GM18951 (cell line): Measurements from ENCODE around the gene NOC4L.

ENCODE experiments used
- POLR2A ChIP-seq: IDR thresholded peaks from 4 replicates; pipeline ENCODE4 v1.6.1; 2011; ENCODE audit warnings: mild to moderate bottlenecking; ENCODE audit not compliant: insufficient read length, insufficient read depth; ENCODE audit errors: extremely low read depth
- in situ Hi-C: fragments of 300-500 bp; cut with MboI; formaldehyde crosslinking; loops from one replicate; pipeline ENCODE4 v1.12.0; 2022; ENCODE audit warnings: low sequenced_read_pairs, mixed read lengths, inconsistent platforms; ENCODE audit not compliant: unreplicated experiment

The NOC4L gene

DNA sequence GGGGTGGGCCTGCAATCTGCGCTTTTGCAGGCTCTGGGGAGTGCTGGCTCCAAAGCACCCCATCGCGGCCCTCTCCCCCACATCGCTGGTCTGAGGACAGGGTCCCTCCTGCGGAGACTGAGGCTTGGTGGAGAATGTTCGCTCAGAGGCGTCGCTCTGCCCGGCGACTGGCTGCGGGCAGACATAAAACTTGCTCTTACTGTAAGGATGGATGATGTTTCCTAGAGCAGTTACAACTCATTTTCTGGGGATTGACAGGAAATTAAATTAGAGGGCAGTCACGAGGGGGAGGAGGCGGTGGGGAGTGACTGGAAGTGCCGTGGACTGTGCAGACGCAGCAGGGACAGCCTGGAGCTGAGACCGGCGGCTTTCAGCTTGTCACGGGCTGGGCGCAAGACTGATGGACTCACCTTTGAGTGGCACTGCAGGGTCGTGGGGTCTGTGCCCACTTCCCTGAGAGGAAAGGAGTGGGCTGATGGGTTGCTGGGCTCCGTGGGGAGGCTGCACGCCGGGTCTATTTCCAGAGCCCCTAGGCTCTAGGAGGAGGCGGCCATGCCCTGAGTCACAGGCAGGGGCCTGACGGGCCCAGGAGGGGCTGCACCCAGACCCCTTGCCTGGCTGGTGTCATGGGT lies 32.8 kb downstream of the NOC4L start:
- in situ Hi-C loops: no loop called here
- TF ChIP-seq POLR2A: no peak

DNA sequence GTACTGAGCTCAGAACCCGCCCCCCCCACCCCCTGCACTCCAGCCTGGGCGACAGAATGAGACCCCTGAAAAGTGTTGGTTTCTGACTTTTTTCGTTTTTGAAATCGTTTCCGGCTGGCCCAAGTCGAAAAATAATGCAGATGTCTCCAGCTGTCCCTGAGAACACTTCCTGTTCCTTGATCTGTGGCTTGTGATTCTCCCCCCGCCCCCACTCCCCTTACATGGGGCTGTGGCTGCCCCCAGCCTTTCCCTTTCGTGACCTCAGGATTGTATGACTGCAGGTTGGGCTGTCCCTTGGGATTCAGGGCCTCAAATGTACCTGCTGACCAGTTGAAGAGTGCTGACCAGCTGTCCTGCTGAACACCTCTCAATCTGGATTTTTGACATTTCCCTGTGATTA lies 34.1 kb downstream of the NOC4L start:
- TF ChIP-seq POLR2A: no peak
- in situ Hi-C loops: no loop called here

DNA sequence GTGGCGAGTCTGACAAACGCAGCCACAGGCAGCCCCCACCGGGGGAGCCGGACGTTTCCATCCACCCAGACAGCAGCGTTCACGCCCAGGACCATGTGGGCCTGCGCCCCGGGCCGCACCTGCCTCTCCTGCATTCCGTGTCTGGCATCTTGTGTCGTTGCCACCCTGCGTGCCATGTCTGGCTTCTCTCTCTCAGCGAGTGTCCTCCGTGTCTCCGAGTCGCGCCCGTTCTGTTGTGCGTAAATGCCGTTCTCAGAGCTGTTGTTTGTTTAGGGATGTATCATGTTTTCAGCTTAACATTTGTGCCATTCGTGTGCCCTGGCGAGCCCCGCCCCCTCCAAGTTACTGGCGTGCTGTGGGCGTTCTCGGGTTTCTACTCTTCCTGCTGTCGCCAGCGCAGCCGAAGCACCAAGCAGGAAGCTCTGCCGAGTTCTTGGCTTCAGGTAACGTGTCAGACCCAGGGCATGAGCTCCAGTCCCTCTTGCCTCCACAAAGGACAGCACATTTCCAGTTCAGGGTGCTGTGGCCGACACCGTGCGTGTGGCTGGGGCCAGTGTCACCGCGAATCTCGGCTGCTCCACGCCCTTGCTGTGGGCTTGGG lies 34.6 kb downstream of the NOC4L start:
- in situ Hi-C loops: no loop called here

DNA sequence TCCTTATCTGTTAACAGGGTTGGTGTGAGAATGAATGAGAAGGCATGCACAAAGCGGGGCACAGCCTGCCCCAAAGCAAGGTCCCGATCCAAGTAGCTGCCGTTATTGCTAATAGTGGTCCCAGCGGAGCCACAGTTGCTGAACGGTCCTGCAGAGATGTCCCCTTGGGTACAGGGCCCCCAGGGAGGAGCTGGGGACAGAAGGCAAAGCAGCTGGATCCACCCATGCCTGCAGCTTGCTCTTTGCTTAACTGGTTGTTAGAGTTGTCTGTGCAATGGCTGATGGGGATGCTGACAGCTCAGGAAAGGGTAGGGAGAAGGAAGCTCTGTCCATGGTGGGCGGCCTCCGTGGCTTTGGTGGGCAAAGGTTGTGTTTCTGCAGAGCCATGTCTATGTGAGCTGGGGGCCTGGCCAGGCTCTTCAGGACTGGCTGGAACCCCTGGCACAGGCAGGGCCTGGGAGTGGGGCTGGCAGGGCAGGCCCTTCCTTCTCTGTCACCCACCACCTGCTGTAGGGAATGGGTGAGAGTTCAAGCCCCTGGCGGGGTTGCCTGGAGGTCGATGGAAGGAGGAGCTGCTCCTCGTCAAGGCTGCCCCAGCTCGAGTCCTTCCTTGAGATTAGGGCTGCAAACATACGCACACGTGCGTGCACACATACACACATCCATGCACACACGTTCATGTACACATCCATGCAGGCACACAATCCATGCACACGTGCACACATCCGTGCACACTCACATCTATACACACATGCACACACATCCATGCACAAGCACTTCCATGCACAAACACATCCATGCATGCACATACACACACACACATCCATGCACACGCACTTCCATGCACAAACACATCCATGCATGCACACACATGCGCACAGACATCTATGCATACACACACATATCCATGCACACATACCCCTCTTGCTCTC lies 35.4 kb downstream of the NOC4L start:
- no peak for TF ChIP-seq POLR2A
- in situ Hi-C loops: no loop called here

More for the DNA sequence above, 34.6 kb downstream of the NOC4L start:
- no peak for TF ChIP-seq POLR2A

DNA sequence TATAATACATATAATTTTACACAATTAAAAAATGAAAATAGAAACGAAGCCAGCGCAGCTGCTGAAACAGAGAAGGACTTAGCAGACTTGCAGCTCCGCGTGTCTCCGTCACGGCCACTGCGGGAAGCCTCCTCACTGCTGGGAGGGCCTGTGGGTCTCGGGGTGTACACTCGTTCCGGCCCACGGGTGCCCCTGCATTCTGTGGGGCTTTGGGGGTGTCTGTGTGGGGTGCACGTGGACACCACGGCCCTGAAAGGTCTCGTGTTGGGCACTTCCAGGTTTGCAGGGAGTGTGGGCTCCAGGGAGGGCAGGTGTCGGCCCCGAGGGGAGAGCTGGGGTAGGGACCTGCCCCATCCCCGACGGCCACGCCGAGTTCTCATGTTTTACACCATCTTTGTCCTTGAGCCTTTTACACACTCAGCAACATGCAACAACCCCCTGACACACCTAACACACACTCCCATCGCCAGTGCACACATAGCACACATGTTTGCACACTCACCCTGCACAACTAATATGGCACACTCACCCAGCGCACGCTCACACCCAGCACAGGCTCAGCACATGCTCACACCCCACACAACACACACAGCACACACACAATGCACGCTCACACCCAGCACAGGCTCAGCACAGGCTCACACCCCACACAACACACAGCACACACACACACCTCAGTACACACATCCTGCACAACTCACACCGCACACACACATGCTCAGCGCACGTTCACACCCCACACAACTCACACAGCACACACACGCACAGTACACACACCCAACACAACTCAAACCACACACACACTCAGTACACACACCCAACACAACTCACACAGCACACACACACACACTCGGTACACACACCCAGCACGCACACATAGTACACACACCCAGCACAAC lies 36.6 kb downstream of the NOC4L start:
- no peak for TF ChIP-seq POLR2A
- in situ Hi-C loops: no loop called here

DNA sequence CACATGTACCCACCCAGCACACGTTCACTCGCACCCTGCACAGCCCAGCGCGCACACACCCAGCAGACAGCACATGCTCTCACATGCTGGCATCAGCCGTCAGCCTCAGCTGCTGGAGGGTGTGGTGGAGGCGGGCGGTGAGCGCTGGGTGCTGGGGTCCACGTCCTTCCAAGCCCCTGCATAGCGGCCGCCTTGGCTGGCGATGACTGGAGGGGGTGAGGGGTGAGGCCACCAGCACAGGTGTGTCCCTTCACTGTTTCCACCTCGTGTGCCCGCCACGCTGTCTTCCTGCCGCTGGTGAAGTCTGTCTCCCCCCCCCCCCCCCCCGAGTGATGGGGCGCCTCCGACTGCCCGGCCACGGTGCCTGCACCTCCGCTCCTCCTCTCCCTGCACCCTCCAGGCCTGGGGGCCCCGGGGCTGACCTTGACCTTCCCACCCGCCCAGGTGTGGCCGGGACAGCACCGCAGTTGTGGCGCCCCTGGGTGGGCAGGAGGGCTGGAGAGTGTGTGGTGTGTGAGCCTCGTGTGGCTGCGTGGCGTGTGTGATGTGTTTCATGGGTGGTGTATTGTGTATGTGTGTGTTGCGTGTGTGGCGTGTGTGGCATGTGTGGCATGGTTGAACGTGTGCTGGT lies 37.4 kb downstream of the NOC4L start:
- TF ChIP-seq POLR2A: no peak
- in situ Hi-C loops: no loop called here

DNA sequence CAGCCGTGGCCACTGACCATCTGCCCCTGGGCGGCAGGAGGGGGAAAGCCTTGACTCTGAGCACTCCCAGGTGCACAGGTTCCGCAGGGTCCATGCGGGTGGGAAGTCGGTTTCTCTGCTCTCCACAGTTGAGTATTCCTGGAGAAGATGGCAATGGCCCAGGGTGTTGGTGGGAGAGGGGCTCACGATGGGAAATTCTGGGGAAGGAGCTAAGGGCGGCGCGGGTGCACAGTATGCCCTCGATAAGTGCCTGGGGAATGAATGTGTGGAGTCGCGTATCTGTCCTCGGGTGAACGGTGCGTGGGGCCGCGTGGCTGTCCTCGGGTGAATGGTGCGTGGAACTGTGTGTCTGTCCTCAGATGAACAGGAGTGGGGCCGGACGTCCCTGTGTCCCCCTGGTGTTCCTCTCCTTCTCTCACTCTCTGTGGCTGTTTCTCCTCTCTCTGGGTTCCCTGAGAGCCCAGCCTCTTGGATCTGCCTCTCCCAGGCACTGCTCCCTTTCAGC lies 38.0 kb downstream of the NOC4L start:
- in situ Hi-C loops: no loop called here
- TF ChIP-seq POLR2A: no peak

DNA sequence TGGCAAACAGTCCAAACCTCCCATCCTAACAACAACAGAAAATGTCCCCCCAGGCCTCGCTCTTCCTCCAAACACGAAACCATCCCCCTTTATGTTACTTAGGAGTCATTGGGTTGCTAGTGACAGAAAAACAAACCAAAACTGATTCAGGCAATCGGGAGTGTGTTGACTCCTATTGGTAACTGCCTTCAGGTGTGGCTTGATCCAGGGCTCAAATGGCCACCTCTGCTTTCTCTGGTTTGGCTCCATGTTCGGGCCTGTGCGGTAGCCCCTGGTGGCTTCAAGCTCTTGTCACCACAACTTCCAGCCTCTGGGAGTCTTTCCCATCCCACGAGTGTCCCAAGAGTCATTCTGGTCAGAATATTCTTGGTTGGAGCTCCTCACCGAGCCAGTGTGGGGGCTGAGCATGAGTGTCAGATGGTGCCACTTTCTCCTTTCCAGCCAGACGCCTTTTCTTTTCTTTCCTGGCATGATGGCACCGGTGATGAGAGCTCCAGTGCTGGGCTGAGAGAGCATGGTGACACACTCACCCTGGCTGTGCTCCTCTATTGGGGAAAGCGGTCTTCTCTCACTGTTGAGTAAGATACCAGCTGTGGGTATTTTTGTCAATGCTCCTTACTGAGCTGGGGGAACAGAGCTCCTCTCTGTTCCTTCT lies 38.6 kb downstream of the NOC4L start:
- in situ Hi-C loops: no loop called here
- TF ChIP-seq POLR2A: no peak

DNA sequence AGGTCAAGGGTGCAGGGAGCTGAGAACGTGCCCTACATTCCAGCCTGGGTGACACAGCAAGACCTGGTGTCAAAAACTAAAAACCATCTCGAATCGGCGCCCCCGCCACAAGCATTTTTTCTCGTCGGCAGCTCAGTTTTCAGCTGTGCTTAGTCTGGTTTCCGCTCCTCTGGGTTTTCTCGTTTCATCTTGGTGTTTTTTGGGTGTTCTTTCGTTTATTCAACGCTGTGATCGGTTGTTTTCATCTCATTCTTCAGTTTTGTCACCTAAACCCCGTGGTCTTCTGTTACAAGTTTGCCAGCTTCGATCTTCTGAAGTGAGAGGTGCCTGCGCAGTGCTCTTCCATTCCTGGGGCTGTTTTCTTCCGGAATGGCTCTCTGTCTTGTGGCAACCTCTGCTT lies 41.4 kb downstream of the NOC4L start:
- in situ Hi-C loops: no loop called here
- TF ChIP-seq POLR2A: no peak

DNA sequence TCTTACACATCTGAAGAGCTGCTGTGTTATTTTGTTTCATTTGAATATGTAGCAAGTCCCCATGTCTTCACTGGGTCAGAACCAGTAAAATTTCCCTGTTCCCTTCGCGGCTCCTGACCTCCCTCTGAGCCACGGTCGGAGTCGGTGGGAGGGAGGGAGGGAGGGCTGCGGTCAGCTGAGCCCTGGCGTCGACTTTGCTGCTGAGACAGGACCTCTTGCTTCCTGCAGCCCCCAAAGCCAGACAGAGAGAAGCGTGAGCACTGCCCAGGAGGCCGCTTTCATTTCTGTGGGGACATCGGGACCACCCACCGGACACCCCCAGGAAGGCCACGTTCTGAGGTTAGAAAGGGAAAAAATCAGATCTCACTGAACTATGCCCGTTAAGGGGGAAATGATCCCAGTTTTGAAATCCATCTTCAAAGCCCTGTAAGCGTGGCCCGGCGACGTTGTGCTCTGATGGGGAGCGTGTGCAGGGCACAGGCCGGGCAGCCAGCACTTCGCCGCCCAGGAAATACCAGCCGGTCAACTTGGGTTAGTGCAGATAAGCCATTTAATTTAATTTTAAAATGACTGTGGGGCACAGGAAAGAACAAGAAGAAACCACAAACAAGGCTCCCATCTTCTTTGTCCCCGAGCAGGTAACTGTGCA lies 42.1 kb downstream of the NOC4L start:
- TF ChIP-seq POLR2A: no peak
- in situ Hi-C loops: no loop called here

DNA sequence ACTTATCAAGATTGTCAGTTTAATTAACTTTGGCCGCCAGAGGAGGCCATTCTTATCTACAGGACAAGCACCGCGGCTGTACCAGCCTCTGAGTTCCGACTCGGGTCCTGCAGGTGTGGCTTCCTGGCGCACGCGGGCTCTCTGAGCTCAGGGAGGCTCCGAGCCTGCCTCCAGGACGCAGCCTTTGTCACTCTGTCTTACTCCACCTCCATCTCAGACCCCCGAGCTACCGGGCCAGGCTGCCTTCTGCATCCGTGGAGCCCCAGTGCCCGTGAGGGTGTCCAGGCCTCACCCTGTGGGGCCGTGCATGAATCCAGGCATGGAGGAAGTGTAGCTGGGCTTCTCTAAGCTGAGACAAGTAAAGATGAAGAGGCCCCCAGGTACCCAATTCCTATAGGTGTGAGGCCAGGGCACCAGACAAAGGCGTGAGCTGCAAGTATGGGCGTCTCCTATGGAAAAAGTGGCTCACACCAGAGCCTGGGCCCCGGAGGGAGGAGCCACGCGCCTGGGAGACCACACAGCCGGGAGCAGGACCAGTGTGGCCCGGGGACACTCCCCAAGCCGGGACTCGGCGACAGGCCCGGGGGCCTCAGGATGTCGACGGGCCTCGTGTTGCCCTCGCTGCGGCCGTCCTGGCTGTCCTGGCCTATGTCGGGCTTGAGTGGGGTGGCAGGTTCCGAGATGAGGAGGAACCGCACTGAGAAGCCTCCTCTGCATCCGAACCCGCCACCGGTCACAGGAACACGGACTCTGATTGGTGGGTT lies 42.8 kb downstream of the NOC4L start:
- in situ Hi-C loops: no loop called here
- TF ChIP-seq POLR2A: no peak
